HUES6 (cell line): ENCODE data around the gene OMA1.

ENCODE experiments used
- H3K27ac ChIP-seq: 2 replicates; pipeline ENCODE4 v1.7.0; 2013; ENCODE audit warnings: low read depth, mild to moderate bottlenecking, low read length, inconsistent platforms
- H3K27me3 ChIP-seq: 2 replicates; pipeline ENCODE4 v1.6.1; 2013; ENCODE audit warnings: low read length; ENCODE audit not compliant: control insufficient read depth, insufficient read depth
- H3K36me3 ChIP-seq: 2 replicates; pipeline ENCODE4 v1.6.1; 2013; ENCODE audit warnings: low read length; ENCODE audit not compliant: control insufficient read depth, insufficient read depth
- H3K4me1 ChIP-seq: 2 replicates; pipeline ENCODE4 v1.6.1; 2013; ENCODE audit warnings: low read length; ENCODE audit not compliant: control insufficient read depth, insufficient read depth
- H3K4me3 ChIP-seq: 2 replicates; pipeline ENCODE4 v1.5.1; 2013; ENCODE audit warnings: low read depth, low read length
- H3K9ac ChIP-seq: one replicate; pipeline ENCODE4 v1.6.1; 2013; ENCODE audit warnings: mild to moderate bottlenecking, low read length
- H3K9me3 ChIP-seq: 2 replicates; pipeline ENCODE4 v1.6.1; 2013; ENCODE audit warnings: low read depth, low read length; ENCODE audit not compliant: control insufficient read depth, insufficient read depth

OMA1 gene

GRCh38 chr1:58459911-58460310 is 86.6 kb downstream of the OMA1 start:
- Histone ChIP-seq H3K9me3 (no peaks in the 10 kb centered on the region), H3K4me3 (no peak overlapping the region), H3K27me3 (no peaks in the 10 kb centered on the region), H3K36me3 (no peaks in the 10 kb centered on the region), H3K27ac (no peak overlapping the region), H3K9ac (no peak overlapping the region), H3K4me1 (no peaks in the 10 kb centered on the region; the same call in 1 of the 2 replicates)

- no peaks in the 10 kb centered on the region for H3K36me3 ChIP-seq
- H3K4me3 ChIP-seq = no peak overlapping the region
- no peaks in the 10 kb centered on the region for H3K27me3 ChIP-seq
- H3K27ac ChIP-seq = no peak overlapping the region
- H3K9me3 ChIP-seq = no peaks in the 10 kb centered on the region
- peaks cover 8% of the 10 kb centered on the region for H3K4me1 ChIP-seq
- no peak overlapping the region for H3K9ac ChIP-seq
Observed at GRCh38 chr1:58457023-58457635, 89.4 kb downstream of the OMA1 start.

- Histone ChIP-seq H3K4me3 (no peak overlapping the region), H3K9me3 (no peaks in the 10 kb centered on the region), H3K27me3 (no peaks in the 10 kb centered on the region), H3K36me3 (no peaks in the 10 kb centered on the region), H3K4me1 (peaks cover 8% of the 10 kb centered on the region), H3K9ac (no peak overlapping the region), H3K27ac (no peak overlapping the region)
Observed at GRCh38 chr1:58456470-58456869, 90.1 kb downstream of the OMA1 start.

DNA sequence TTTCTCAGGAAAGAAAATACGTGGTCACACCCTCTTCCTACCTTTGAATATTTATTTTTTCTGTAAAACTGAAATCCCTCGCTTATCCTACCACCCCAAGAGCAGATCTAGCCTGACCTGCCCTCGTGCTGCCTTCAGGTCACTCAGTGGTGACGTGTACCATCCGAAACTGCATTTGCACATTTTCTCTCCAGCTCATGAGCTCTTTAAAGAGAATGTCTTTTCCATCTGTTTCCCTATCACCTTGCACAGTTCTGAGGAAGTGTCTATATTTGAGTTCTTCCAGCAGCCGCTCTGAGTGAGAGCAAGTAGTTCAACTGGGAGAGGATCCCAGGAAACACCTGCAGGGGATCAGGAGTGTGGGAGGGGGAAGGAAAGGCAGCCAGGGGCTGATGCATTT is 91.7 kb downstream of the OMA1 start:
- Histone ChIP-seq H3K27ac (no peak overlapping the region), H3K27me3 (no peaks in the 10 kb centered on the region), H3K4me1 (peaks cover 8% of the 10 kb centered on the region), H3K4me3 (no peak overlapping the region), H3K9ac (no peak overlapping the region), H3K9me3 (no peaks in the 10 kb centered on the region), H3K36me3 (no peaks in the 10 kb centered on the region)

GRCh38 chr1:58454385-58454784 is 92.1 kb downstream of the OMA1 start:
- Histone ChIP-seq H3K4me3 (no peak overlapping the region), H3K27ac (no peak overlapping the region), H3K9me3 (no peaks in the 10 kb centered on the region), H3K4me1 (peaks cover 8% of the 10 kb centered on the region), H3K27me3 (no peaks in the 10 kb centered on the region), H3K9ac (no peak overlapping the region), H3K36me3 (no peaks in the 10 kb centered on the region)

- Histone ChIP-seq H3K36me3 (no peaks in the 10 kb centered on the region), H3K4me3 (no peak overlapping the region), H3K27ac (no peak overlapping the region), H3K9me3 (no peaks in the 10 kb centered on the region), H3K9ac (no peak overlapping the region), H3K27me3 (no peaks in the 10 kb centered on the region), H3K4me1 (peaks cover 11% of the 10 kb centered on the region)
Observed at GRCh38 chr1:58451560-58452191, 94.8 kb downstream of the OMA1 start.

DNA sequence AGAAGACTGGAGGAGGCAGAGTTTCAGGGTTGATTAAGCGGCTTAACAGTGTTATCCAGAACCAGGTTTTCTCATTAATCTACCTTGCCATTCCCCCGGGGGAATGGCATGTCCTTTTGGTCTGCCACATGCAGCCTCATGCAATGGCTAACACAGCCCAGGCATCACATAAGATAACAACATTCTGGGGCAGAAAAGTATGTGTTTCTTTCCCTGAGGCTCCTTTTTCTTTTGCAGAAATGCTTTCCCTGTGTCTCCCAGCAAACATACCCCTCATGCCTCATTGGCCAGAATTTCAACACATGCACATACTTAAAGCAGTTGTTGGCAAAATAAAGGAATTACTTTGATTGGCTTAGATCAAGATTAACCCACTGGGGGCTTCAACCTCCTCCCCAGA is 98.6 kb downstream of the OMA1 start:
- Histone ChIP-seq H3K36me3 (no peaks in the 10 kb centered on the region), H3K4me3 (no peak overlapping the region), H3K4me1 (peaks cover 5% of the 10 kb centered on the region), H3K27ac (no peak overlapping the region), H3K9me3 (no peaks in the 10 kb centered on the region), H3K27me3 (no peaks in the 10 kb centered on the region), H3K9ac (no peak overlapping the region)

DNA sequence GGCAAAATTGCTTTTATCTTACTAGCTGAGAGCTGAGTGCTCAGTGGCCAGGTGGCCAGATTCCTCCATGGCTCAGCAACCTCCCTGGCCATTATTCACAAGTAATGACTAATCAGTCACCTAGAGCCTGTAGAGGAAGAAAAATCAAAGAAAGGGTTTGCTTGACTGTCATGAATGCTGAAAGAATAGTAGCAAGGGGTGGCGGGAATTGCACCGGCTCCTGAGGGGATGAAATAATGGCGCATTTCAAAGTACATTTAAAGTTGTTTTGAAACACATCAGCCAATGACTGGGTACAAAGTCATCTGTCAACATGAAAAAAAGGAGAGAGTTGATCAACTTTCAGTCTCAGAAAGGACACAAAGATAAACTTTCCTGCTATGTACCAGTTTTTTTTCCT is 99.5 kb downstream of the OMA1 start:
- Histone ChIP-seq H3K36me3 (no peaks in the 10 kb centered on the region), H3K9ac (no peak overlapping the region), H3K27ac (no peak overlapping the region), H3K27me3 (no peaks in the 10 kb centered on the region), H3K9me3 (no peaks in the 10 kb centered on the region), H3K4me3 (no peak overlapping the region), H3K4me1 (peaks cover 5% of the 10 kb centered on the region)

DNA sequence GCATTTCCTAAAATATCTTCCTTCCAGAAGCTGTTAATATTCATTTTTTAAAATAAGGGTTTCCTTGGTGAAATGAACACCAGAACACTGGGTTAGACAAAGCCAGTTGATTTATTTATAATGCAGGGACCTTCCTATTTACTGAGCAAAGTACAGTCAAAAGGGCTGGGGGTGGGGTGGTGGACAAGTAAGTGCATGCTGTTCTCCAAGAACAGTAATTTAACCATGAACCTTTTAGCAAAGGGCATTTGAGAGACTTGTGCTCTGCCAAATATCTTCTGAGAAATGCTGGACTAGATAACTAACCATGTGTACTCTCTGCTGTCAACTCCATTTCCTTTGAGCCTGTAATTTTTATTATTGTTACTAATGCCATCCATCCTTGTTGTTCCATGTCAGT is 100.2 kb downstream of the OMA1 start:
- Histone ChIP-seq H3K9me3 (no peaks in the 10 kb centered on the region), H3K9ac (no peak overlapping the region), H3K4me3 (no peak overlapping the region), H3K27ac (no peak overlapping the region), H3K4me1 (peaks cover 5% of the 10 kb centered on the region), H3K27me3 (no peaks in the 10 kb centered on the region), H3K36me3 (no peaks in the 10 kb centered on the region)

DNA sequence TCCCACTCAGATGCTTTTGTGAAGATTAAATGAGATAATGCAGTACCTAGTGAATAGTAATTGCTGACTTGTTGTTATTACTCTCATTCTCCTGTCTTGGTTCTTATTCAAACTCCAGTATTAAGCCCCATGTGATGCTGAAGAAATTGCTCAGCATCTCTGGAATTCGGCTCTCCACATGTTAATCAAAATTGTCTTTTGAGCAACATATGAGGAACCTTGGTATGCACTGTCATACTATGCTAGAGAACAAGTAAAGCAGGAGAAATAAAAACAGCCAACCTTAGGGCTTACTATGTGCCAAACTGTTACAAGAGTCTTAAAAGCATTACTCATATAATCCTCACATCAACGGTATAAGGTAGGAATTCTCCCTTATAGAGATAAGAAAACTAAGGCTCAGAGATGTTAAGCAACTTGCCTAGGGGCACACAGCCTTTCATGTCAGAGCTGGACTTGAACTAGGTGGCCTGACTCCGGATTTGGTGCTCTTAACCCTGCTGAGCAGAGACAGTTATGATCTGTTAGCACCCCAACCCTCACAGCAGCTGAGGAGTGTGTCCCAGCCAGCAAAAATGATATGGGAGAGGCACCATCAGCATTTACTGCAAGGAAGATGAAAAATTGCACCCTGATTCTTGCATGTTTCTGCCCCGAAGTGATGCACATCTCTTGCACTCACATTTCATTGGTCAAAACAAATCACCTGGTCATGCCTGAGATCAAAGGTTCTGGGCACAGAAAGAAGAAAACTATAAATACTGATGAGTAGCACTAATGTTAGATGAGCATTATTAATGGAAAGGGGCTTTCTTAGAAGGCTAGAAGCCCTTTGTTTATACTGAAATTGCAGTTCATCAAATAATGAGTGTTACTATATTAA is 102.3 kb downstream of the OMA1 start:
- Histone ChIP-seq H3K9me3 (no peaks in the 10 kb centered on the region), H3K36me3 (no peaks in the 10 kb centered on the region), H3K4me3 (no peak overlapping the region), H3K27ac (no peak overlapping the region), H3K4me1 (peaks cover 5% of the 10 kb centered on the region), H3K9ac (no peak overlapping the region), H3K27me3 (no peaks in the 10 kb centered on the region)

DNA sequence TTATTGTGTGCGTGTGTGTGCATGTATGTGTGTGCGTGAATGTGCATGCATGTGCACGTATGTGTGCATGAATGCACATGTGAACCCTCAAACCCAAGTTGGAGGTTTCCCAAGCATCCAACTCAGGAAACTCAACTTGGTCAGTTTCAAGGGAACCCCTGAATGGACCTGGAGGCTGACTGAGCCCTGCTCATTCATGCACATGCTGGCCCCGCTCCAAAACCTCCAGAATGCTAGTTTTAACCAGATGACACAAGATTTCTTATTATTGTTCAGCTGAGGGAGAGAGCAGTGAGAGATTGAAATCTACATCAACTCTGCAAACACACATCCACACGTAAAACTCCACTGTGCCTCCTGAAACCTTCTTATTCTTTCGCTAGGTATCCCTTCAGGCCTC is 104.4 kb downstream of the OMA1 start:
- no peak overlapping the region for H3K9ac ChIP-seq
- no peak overlapping the region for H3K4me3 ChIP-seq
- H3K4me1 ChIP-seq = peaks cover 5% of the 10 kb centered on the region
- H3K27ac ChIP-seq = no peak overlapping the region
- H3K36me3 ChIP-seq = no peaks in the 10 kb centered on the region
- no peaks in the 10 kb centered on the region for H3K27me3 ChIP-seq
- no peaks in the 10 kb centered on the region for H3K9me3 ChIP-seq
